Measurements from ENCODE around the gene FYB2.

FYB2 gene

GRCh38 chr1:56833088-56833487 lies 13.9 kb upstream of the FYB2 start:
- DNase-seq, result no peak

GRCh38 chr1:56831871-56832693 lies 12.9 kb upstream of the FYB2 start:
- DNase-seq, result peak; percentile 96

GRCh38 chr1:56830052-56830451 lies 10.8 kb upstream of the FYB2 start:
- no peak for DNase-seq

GRCh38 chr1:56827711-56828110 lies 8.5 kb upstream of the FYB2 start:
- DNase-seq, result no peak

GRCh38 chr1:56825436-56825835 lies 6.2 kb upstream of the FYB2 start:
- no peak for DNase-seq

GRCh38 chr1:56824938-56825337 lies 5.7 kb upstream of the FYB2 start:
- no peak for DNase-seq

- DNase-seq, result peak; percentile 39
Observed at GRCh38 chr1:56824271-56824670, 5.1 kb upstream of the FYB2 start.

- DNase-seq, result no peak
Observed at GRCh38 chr1:56821462-56821797, 2.2 kb upstream of the FYB2 start.

- peak; percentile 84 for DNase-seq
Observed at GRCh38 chr1:56820755-56821461, 1.7 kb upstream of the FYB2 start.

GRCh38 chr1:56817716-56818463 lies 1.3 kb downstream of the FYB2 start:
- no peak for DNase-seq

- no peak for DNase-seq
Observed at GRCh38 chr1:56816909-56817308, 2.3 kb downstream of the FYB2 start.

- no peak for DNase-seq
Observed at GRCh38 chr1:56816264-56816663, 2.9 kb downstream of the FYB2 start.

GRCh38 chr1:56814205-56814604 lies 5.0 kb downstream of the FYB2 start:
- no peak for DNase-seq

- DNase-seq, result no peak
Observed at GRCh38 chr1:56811331-56811730, 7.9 kb downstream of the FYB2 start.

GRCh38 chr1:56808410-56808809 lies 10.8 kb downstream of the FYB2 start:
- no peak for DNase-seq

- no peak for DNase-seq
Observed at GRCh38 chr1:56806804-56807203, 12.4 kb downstream of the FYB2 start.

- peak; percentile 37 for DNase-seq
Observed at GRCh38 chr1:56803561-56804156, 15.5 kb downstream of the FYB2 start.

GRCh38 chr1:56799605-56800400 lies 19.4 kb downstream of the FYB2 start:
- no peak for DNase-seq

- DNase-seq, result peak; percentile 60
Observed at GRCh38 chr1:56798053-56798471, 21.1 kb downstream of the FYB2 start.

GRCh38 chr1:56797065-56797685 lies 22.0 kb downstream of the FYB2 start:
- no peak for DNase-seq

GRCh38 chr1:56795870-56796269 lies 23.3 kb downstream of the FYB2 start:
- DNase-seq, result no peak

- DNase-seq, result no peak
Observed at GRCh38 chr1:56790036-56790435, 29.2 kb downstream of the FYB2 start.

Data from fibroblast of skin of scalp (primary cell).